ENCODE measurements around the gene RNF19B.
"Not testable (repeated sequence)": the region's sequence is repeated elsewhere in the genome, so short reads cannot be mapped to it uniquely, and the experiment has no call there.

- TF ChIP-seq, protein P1, sequence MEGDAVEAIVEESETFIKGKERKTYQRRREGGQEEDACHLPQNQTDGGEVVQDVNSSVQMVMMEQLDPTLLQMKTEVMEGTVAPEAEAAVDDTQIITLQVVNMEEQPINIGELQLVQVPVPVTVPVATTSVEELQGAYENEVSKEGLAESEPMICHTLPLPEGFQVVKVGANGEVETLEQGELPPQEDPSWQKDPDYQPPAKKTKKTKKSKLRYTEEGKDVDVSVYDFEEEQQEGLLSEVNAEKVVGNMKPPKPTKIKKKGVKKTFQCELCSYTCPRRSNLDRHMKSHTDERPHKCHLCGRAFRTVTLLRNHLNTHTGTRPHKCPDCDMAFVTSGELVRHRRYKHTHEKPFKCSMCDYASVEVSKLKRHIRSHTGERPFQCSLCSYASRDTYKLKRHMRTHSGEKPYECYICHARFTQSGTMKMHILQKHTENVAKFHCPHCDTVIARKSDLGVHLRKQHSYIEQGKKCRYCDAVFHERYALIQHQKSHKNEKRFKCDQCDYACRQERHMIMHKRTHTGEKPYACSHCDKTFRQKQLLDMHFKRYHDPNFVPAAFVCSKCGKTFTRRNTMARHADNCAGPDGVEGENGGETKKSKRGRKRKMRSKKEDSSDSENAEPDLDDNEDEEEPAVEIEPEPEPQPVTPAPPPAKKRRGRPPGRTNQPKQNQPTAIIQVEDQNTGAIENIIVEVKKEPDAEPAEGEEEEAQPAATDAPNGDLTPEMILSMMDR (IDR thresholded peaks at IDR 0.05; ENCODE audit: low read depth, low read length): not testable (repeated sequence)
- not testable (repeated sequence) for TF ChIP-seq EZH2phosphoT487 (IDR thresholded peaks at IDR 0.05; ENCODE audit: low read depth)
These were observed 28.7 kb upstream of the RNF19B start for GRCh38 chr1:32993324-32993636.

Measured in OCI-LY3 (cell line).